Chondrocyte (in vitro differentiated cells): ENCODE measurements around the gene FUNDC1. TPM values are rescaled to one million over a fixed set of nuclear protein-coding genes. Genes with fewer than 3 reads are reported as not detected.
"Not testable (repeated sequence)": the region's sequence is repeated elsewhere in the genome, so short reads cannot be mapped to it uniquely, and the experiment has no call there.

Experiments used
- DNase-seq: peaks from one replicate; pipeline ENCODE4 v3.0.0; 2021; ENCODE audit warnings: mixed read lengths, low spot score
- H3K27ac Mint-ChIP-seq: one replicate; pipeline ENCODE4 v1.8.0; 2021; ENCODE audit warnings: mild to moderate bottlenecking, moderate library complexity, mixed read lengths; ENCODE audit not compliant: unreplicated experiment
- H3K27me3 Mint-ChIP-seq: 2 replicates; pipeline ENCODE4 v1.8.0; 2021; ENCODE audit warnings: low read depth, mixed read lengths
- H3K36me3 Mint-ChIP-seq: 2 replicates; pipeline ENCODE4 v1.8.0; 2021; ENCODE audit warnings: low read depth, mixed read lengths
- H3K4me1 Mint-ChIP-seq: 2 replicates; pipeline ENCODE4 v1.8.0; 2021; ENCODE audit warnings: low read depth, mild to moderate bottlenecking, mixed read lengths
- H3K4me3 Mint-ChIP-seq: one replicate; pipeline ENCODE4 v1.8.0; 2021; ENCODE audit warnings: mild to moderate bottlenecking, moderate library complexity, mixed read lengths; ENCODE audit not compliant: unreplicated experiment
- H3K9me3 Mint-ChIP-seq: 2 replicates; pipeline ENCODE4 v1.8.0; 2021; ENCODE audit warnings: low read depth, mixed read lengths
- CTCF ChIP-seq: fragments of 200-600 bp; sonication (generic); IDR thresholded peaks from 2 replicates; pipeline ENCODE4 v1.5.0; 2021; ENCODE audit warnings: antibody characterized with exemption, mild to moderate bottlenecking, moderate library complexity
- total RNA-seq: library from RNA; stranded (reverse); gene quantifications from 3 replicates; pipeline ENCODE4 v1.2.1, GENCODE V29; 2021

Gene FUNDC1
- total RNA-seq, 1 donor from 2014 or later, result 13.1 TPM

- Mint-ChIP-seq H3K36me3 (peaks cover 5% of the 10 kb centered on the region), H3K9me3 (peaks cover 17% of the 10 kb centered on the region), H3K4me1 (peaks cover 5% of the 10 kb centered on the region), H3K27me3 (no peaks in the 10 kb centered on the region), H3K27ac (no peak overlapping the region), H3K4me3 (no peak overlapping the region)
- DNase-seq, result no peak
- TF ChIP-seq CTCF, result no peak
Observed at GRCh38 chrX:44569122-44569521, 26.5 kb upstream of the FUNDC1 start.

- Mint-ChIP-seq H3K27ac (no peak overlapping the region), H3K4me1 (peaks cover 5% of the 10 kb centered on the region), H3K36me3 (peaks cover 5% of the 10 kb centered on the region), H3K9me3 (peaks cover 17% of the 10 kb centered on the region), H3K27me3 (no peaks in the 10 kb centered on the region), H3K4me3 (no peak overlapping the region)
- DNase-seq, result no peak
- TF ChIP-seq CTCF, result no peak
Observed at GRCh38 chrX:44568196-44568595, 25.5 kb upstream of the FUNDC1 start.

- DNase-seq, H3K4me1 Mint-ChIP-seq, H3K27ac Mint-ChIP-seq, H3K36me3 Mint-ChIP-seq, H3K27me3 Mint-ChIP-seq, H3K4me3 Mint-ChIP-seq: not testable (repeated sequence)
- peaks cover 15% of the 10 kb centered on the region for H3K9me3 Mint-ChIP-seq
Observed at GRCh38 chrX:44561896-44562295, 19.2 kb upstream of the FUNDC1 start.

GRCh38 chrX:44550563-44550962 lies 7.9 kb upstream of the FUNDC1 start:
- peaks cover 15% of the 10 kb centered on the region for H3K9me3 Mint-ChIP-seq
- H3K27ac Mint-ChIP-seq, result no peak overlapping the region
- H3K4me3 Mint-ChIP-seq, result no peak overlapping the region
- DNase-seq, result no peak
- no peaks in the 10 kb centered on the region for H3K36me3 Mint-ChIP-seq
- TF ChIP-seq CTCF, result no peak
- H3K4me1 Mint-ChIP-seq, result no peaks in the 10 kb centered on the region
- no peaks in the 10 kb centered on the region for H3K27me3 Mint-ChIP-seq

GRCh38 chrX:44545454-44545853 lies 2.8 kb upstream of the FUNDC1 start:
- peaks cover 11% of the 10 kb centered on the region for H3K9me3 Mint-ChIP-seq
- H3K4me3 Mint-ChIP-seq, H3K27me3 Mint-ChIP-seq, H3K36me3 Mint-ChIP-seq, H3K27ac Mint-ChIP-seq, DNase-seq: not testable (repeated sequence)
- peaks cover 17% of the 10 kb centered on the region for H3K4me1 Mint-ChIP-seq

GRCh38 chrX:44544036-44544435 lies 1.4 kb upstream of the FUNDC1 start:
- H3K4me3 Mint-ChIP-seq, result no peak overlapping the region
- peaks cover 17% of the 10 kb centered on the region for H3K4me1 Mint-ChIP-seq
- no peak overlapping the region for H3K27ac Mint-ChIP-seq
- DNase-seq, result no peak
- no peaks in the 10 kb centered on the region for H3K27me3 Mint-ChIP-seq
- H3K9me3 Mint-ChIP-seq, result peaks cover 19% of the 10 kb centered on the region
- no peak for TF ChIP-seq CTCF
- H3K36me3 Mint-ChIP-seq, result no peaks in the 10 kb centered on the region
